ENCODE measurements around the gene TFF3. TPM values are rescaled to one million over a fixed set of nuclear protein-coding genes. Genes with fewer than 3 reads are reported as not detected.

TFF3 gene
- total and polyA plus RNA-seq, 2 experiments from 2014 or later, result 1.2 to 3.3 TPM

- Histone ChIP-seq H4K20me1 (replicated peaks; ENCODE audit: insufficient read depth) (no peaks in the 10 kb centered on the region), H3K4me1 (ENCODE audit: insufficient read depth) (no peaks in the 10 kb centered on the region), H2AFZ (no peak overlapping the region), H3K79me2 (replicated peaks; ENCODE audit: insufficient read depth) (no peaks in the 10 kb centered on the region), H3K27me3 (ENCODE audit: insufficient read depth) (no peaks in the 10 kb centered on the region), H3K9me2 (ENCODE audit: insufficient read depth) (no peaks in the 10 kb centered on the region), H3K4me3 (no peak overlapping the region), H3F3A (replicated peaks; ENCODE audit: low read depth) (no peaks in the 10 kb centered on the region), H3K4me2 (no peak overlapping the region), H3K36me3 (ENCODE audit: insufficient read depth) (no peaks in the 10 kb centered on the region), H3K27ac (ENCODE audit: low read depth) (no peak overlapping the region)
- TF ChIP-seq JUNB (IDR thresholded peaks at IDR 0.05; ENCODE audit: unreplicated experiment), result no peak
- no peak for TF ChIP-seq STAT1 (IDR thresholded peaks at IDR 0.05; ENCODE audit: unreplicated experiment)
- no peak for TF ChIP-seq POLR2AphosphoS5 (IDR thresholded peaks at IDR 0.05; ENCODE audit: low read depth)
- no peak for TF ChIP-seq CREB1 (CRISPR knock-in tag; IDR thresholded peaks at IDR 0.05; ENCODE audit: low read depth)
- TF ChIP-seq REST (IDR thresholded peaks at IDR 0.05; ENCODE audit: unreplicated experiment), result no peak
- no peak for TF ChIP-seq EZH2 (IDR thresholded peaks at IDR 0.05; ENCODE audit: low read depth, unreplicated experiment)
- no peak for TF ChIP-seq EZH2phosphoT487 (IDR thresholded peaks at IDR 0.05; ENCODE audit: unreplicated experiment)
- no peak for TF ChIP-seq ZNF331 (CRISPR knock-in tag; IDR thresholded peaks at IDR 0.05; ENCODE audit: low read depth)
- no peak for TF ChIP-seq NANOG (IDR thresholded peaks at IDR 0.05; ENCODE audit: borderline replicate concordance)
- no peak for TF ChIP-seq CTCF (conservative IDR thresholded peaks at IDR 0.05; ENCODE audit: low read depth in 2 of 2)
- no peak for TF ChIP-seq ZNF462 (CRISPR knock-in tag; IDR thresholded peaks at IDR 0.05)
- TF ChIP-seq ETS1 (IDR thresholded peaks at IDR 0.05), result no peak
- TF ChIP-seq ZNF114 (CRISPR knock-in tag; IDR thresholded peaks at IDR 0.05), result no peak
- DNase-seq (ENCODE audit: low spot score) (no peak), ATAC-seq (no peak)
- Mint-ChIP-seq H3K4me1 (no peaks in the 10 kb centered on the region; the same call in 2 of the 3 replicates), H3K9me3 (no peaks in the 10 kb centered on the region), H3K27ac (no peak overlapping the region), H3K27me3 (ENCODE audit: insufficient read depth, low read depth, poor library complexity) (peaks cover 11% of the 10 kb centered on the region), H3K4me3 (no peak overlapping the region), H3K36me3 (ENCODE audit: low read depth) (peaks cover 12% of the 10 kb centered on the region)
Observed at GRCh38 chr21:42282715-42283114, 32.5 kb downstream of the TFF3 start.

Measured in GM23338 (cell line).